Measurements from ENCODE around the gene CASZ1. TPM values are rescaled to one million over a fixed set of nuclear protein-coding genes. Genes with fewer than 3 reads are reported as not detected.

CASZ1 gene
- total RNA-seq (100 to 1,000 TPM in 2 of 5 donors, 10 to 100 TPM in 3; 24.6 to 166 (median 66.5) TPM), polyA plus RNA-seq (10 to 100 TPM in 1 of 3 donors, 1 to 10 TPM in 2; 6.0 to 11.8 (median 6.5) TPM)
- long read RNA-seq, donor 1, partial matches to known transcripts, result 0 of 1 reads
- long read RNA-seq, donor 1, other reads (novel, unspliced or antisense), result 0 of 1 reads
- long read RNA-seq, donor 2, partial matches to known transcripts, result 17 of 18 reads
- long read RNA-seq, donor 2, other reads (novel, unspliced or antisense), result 0 of 18 reads
- long read RNA-seq, donor 3, result 0 reads
- long read RNA-seq, donor 4, result 0 reads
- long read RNA-seq, donor 5, partial matches to known transcripts, result 0 of 1 reads
- long read RNA-seq, donor 5, other reads (novel, unspliced or antisense), result 0 of 1 reads
- long read RNA-seq, donor 6, result 0 reads
- long read RNA-seq, donor 7, result 0 reads
- long read RNA-seq, donor 8, result 0 reads
- long read RNA-seq, donor 9, result 0 reads
- long read RNA-seq, donor 10, partial matches to known transcripts, result 0 of 1 reads
- long read RNA-seq, donor 10, other reads (novel, unspliced or antisense), result 0 of 1 reads

- peaks cover 23 to 62% (median 49%) of the 10 kb centered on the region in 4 donors for H3K4me1 ChIP-seq
- peak within 1 kb of the TSS; percentile 84 to 92 (median 91) for H3K27ac ChIP-seq
- intact Hi-C loops (cut with DNase I; ENCODE audit: low total_unique reads), result loop anchor here (10.0 kb wide), 1 partner anchor 111 kb away; no protein-coding TSS in a partner anchor
- H3K9me3 ChIP-seq, result no peaks in the 10 kb centered on the region
- peaks cover 0 to 80% (median 15%) of the 10 kb centered on the region in 3 donors for H3K27me3 ChIP-seq
- 0 to 3% (median 1%) methylated on average over 49 to 88 of the region's 88 CpGs for WGBS, 5 donors
- peak; percentile 89 to 96 for DNase-seq
- peak within 1 kb of the TSS; percentile 68 to 81 (median 74) for H3K4me3 ChIP-seq
- peak in 2 of 4 donors; percentile 38 to 69 for TF ChIP-seq POLR2A (IDR thresholded peaks at IDR 0.05)
- TF ChIP-seq, protein P1, sequence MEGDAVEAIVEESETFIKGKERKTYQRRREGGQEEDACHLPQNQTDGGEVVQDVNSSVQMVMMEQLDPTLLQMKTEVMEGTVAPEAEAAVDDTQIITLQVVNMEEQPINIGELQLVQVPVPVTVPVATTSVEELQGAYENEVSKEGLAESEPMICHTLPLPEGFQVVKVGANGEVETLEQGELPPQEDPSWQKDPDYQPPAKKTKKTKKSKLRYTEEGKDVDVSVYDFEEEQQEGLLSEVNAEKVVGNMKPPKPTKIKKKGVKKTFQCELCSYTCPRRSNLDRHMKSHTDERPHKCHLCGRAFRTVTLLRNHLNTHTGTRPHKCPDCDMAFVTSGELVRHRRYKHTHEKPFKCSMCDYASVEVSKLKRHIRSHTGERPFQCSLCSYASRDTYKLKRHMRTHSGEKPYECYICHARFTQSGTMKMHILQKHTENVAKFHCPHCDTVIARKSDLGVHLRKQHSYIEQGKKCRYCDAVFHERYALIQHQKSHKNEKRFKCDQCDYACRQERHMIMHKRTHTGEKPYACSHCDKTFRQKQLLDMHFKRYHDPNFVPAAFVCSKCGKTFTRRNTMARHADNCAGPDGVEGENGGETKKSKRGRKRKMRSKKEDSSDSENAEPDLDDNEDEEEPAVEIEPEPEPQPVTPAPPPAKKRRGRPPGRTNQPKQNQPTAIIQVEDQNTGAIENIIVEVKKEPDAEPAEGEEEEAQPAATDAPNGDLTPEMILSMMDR (IDR thresholded peaks at IDR 0.05), result no peak
- peak; percentile 63 to 78 (median 70) for TF ChIP-seq POLR2AphosphoS5 (IDR thresholded peaks at IDR 0.05)
- TF ChIP-seq EP300 (IDR thresholded peaks at IDR 0.05), result no peak
- H3K36me3 ChIP-seq, result no peaks in the 10 kb centered on the region
Measured at GRCh38 chr1:10796029-10796944, at the start of gene CASZ1. Gene CASZ1 (minus strand): TSS chr1:10796646. CDS start chr1:10693889, 102,757 bp downstream.

DNA sequence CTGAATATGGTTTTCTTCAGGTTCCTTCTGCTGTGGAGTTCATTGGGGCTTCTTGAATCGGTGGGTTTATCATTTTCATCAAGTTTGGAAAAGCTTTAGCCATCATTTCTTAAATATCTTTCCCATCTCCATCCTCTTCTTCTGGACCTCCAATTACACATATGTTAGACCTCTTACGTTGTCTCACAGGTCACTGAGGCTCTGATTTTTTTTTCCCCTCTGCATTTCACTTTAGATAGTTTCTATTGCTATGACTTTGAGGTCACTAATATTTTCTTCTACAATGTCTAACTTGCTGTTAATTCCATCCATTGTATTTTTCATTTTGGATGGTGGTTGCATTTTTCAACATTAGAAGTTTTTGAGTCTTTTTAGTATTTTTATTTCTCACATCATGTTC lies 47.3 kb upstream of the CASZ1 start:
- TF ChIP-seq EP300 (IDR thresholded peaks at IDR 0.05), result no peak
- TF ChIP-seq, protein P1 (IDR thresholded peaks at IDR 0.05), result no peak
- Histone ChIP-seq H3K27ac (no peak overlapping the region), H3K9me3 (peaks cover 0 to 25% (median 17%) of the 10 kb centered on the region in 4 donors), H3K4me1 (peaks cover 0 to 5% (median 3%) of the 10 kb centered on the region in 4 donors), H3K36me3 (no peaks in the 10 kb centered on the region), H3K4me3 (no peak overlapping the region), H3K27me3 (peaks cover 0 to 11% (median 0%) of the 10 kb centered on the region in 3 donors)
- no peak for DNase-seq
- WGBS, 5 donors, result 78 to 92% (median 91%) methylated on average over 2 of the region's 2 CpGs
- intact Hi-C loops (cut with DNase I; ENCODE audit: low total_unique reads), result no loop called here

- intact Hi-C loops (cut with DNase I; ENCODE audit: low total_unique reads), result no loop called here
- peaks cover 0 to 18% (median 16%) of the 10 kb centered on the region in 4 donors for H3K9me3 ChIP-seq
- WGBS, 5 donors, result 70 to 81% (median 75%) methylated on average over 11 to 13 of the region's 13 CpGs
- peaks cover 0 to 35% (median 6%) of the 10 kb centered on the region in 3 donors for H3K27me3 ChIP-seq
- no peaks in the 10 kb centered on the region for H3K36me3 ChIP-seq
- TF ChIP-seq POLR2AphosphoS5 (IDR thresholded peaks at IDR 0.05) (no peak), POLR2A (IDR thresholded peaks at IDR 0.05) (no peak)
- TF ChIP-seq, protein P1 (IDR thresholded peaks at IDR 0.05), result no peak
- no peak overlapping the region for H3K4me3 ChIP-seq
- no peak overlapping the region for H3K27ac ChIP-seq
- H3K4me1 ChIP-seq, result peaks cover under 1 to 2% (median 1%) of the 10 kb centered on the region in 4 donors
- DNase-seq, result no peak
Measured at GRCh38 chr1:10841118-10841517, 44.7 kb upstream of the CASZ1 start.

All from stomach (tissue), 19 donors.